ENCODE results near the gene P2RX4. TPM values are rescaled to one million over a fixed set of nuclear protein-coding genes. Genes with fewer than 3 reads are reported as not detected.

Gene P2RX4
- total and polyA plus RNA-seq, 2 donors (not counting 1 experiment from before 2014, with no cell fraction given): 30.4 to 31.9 TPM

GRCh38 chr12:121237415-121237814, 27.5 kb downstream of the P2RX4 start:
- no peak for DNase-seq
- H3K4me3 ChIP-seq (ENCODE audit: control extremely low read depth in 1 of 5, extremely low read depth in 1 of 5, insufficient read depth in 1 of 5, low read depth in 2 of 5, low read length in 4 of 5): no peak overlapping the region
- no peaks in the 10 kb centered on the region for H3K27me3 ChIP-seq (replicated peaks in 1 of 4; ENCODE audit: control extremely low read depth in 1 of 4, control insufficient read depth in 3 of 4, insufficient read depth in 4 of 4, low read length in 3 of 4)
- no peak for ATAC-seq (ENCODE audit: low read depth)
- no peaks in the 10 kb centered on the region for H3K9me3 Mint-ChIP-seq (ENCODE audit: insufficient read depth)
- H3K4me1 ChIP-seq (ENCODE audit: control insufficient read depth in 2 of 2, insufficient read depth in 2 of 2, low read length in 2 of 2): peaks cover 26 to 31% of the 10 kb centered on the region in 2 donors
- peaks cover 32% of the 10 kb centered on the region for H3K4me1 Mint-ChIP-seq
- no peaks in the 10 kb centered on the region for H3K27me3 Mint-ChIP-seq
- H3K27ac Mint-ChIP-seq: peak overlapping the region; percentile 71
- 86% methylated on average over 7 of the region's 8 CpGs for WGBS (ENCODE audit: insufficient coverage)
- no peaks in the 10 kb centered on the region for H3K79me2 ChIP-seq (ENCODE audit: control insufficient read depth, insufficient read depth, low read length)
- TF ChIP-seq, protein P1, sequence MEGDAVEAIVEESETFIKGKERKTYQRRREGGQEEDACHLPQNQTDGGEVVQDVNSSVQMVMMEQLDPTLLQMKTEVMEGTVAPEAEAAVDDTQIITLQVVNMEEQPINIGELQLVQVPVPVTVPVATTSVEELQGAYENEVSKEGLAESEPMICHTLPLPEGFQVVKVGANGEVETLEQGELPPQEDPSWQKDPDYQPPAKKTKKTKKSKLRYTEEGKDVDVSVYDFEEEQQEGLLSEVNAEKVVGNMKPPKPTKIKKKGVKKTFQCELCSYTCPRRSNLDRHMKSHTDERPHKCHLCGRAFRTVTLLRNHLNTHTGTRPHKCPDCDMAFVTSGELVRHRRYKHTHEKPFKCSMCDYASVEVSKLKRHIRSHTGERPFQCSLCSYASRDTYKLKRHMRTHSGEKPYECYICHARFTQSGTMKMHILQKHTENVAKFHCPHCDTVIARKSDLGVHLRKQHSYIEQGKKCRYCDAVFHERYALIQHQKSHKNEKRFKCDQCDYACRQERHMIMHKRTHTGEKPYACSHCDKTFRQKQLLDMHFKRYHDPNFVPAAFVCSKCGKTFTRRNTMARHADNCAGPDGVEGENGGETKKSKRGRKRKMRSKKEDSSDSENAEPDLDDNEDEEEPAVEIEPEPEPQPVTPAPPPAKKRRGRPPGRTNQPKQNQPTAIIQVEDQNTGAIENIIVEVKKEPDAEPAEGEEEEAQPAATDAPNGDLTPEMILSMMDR (IDR thresholded peaks at IDR 0.05): no peak
- TF ChIP-seq EZH2 (IDR thresholded peaks at IDR 0.05; ENCODE audit: borderline replicate concordance, insufficient read depth, low read depth, low read length, poor library complexity, severe bottlenecking): no peak
- H2AFZ ChIP-seq (ENCODE audit: insufficient read depth, low read depth, low read length, poor library complexity, severe bottlenecking): no peak overlapping the region
- H3K27ac ChIP-seq (ENCODE audit: low read length in 2 of 2): no peak overlapping the region
- CTCF ChIA-PET: interaction anchor here (1.0 to 1.2 kb wide), 2 partner anchors 178 to 266 kb away, joined by 3 to 4 read pairs; no protein-coding TSS in a partner anchor
- H3K4me2 ChIP-seq (replicated peaks; ENCODE audit: low read depth, low read length, poor library complexity, severe bottlenecking): no peak overlapping the region
- intact Hi-C loops (cut with micrococcal nuclease): no loop called here
- no peaks in the 10 kb centered on the region for H4K20me1 ChIP-seq (ENCODE audit: control insufficient read depth, insufficient read depth, low read length, poor library complexity, severe bottlenecking)
- H3K9ac ChIP-seq (ENCODE audit: low read length): no peak overlapping the region
- POLR2A ChIA-PET: no interaction called here
- peaks cover 0 to 15% of the 10 kb centered on the region in 2 experiments for H3K36me3 ChIP-seq (replicated peaks in 1 of 2; ENCODE audit: control extremely low read depth in 1 of 2, control insufficient read depth in 1 of 2, extremely low read depth in 1 of 2, insufficient read depth in 2 of 2, low read length in 1 of 2)
- H3K4me3 Mint-ChIP-seq: no peak overlapping the region
- no peaks in the 10 kb centered on the region for H3K9me3 ChIP-seq (ENCODE audit: control extremely low read depth in 1 of 3, control insufficient read depth in 2 of 3, insufficient read depth in 1 of 3, low read length in 2 of 3)

- peaks cover 26 to 31% of the 10 kb centered on the region in 2 donors for H3K4me1 ChIP-seq (ENCODE audit: control insufficient read depth in 2 of 2, insufficient read depth in 2 of 2, low read length in 2 of 2)
These were observed 28.2 kb downstream of the P2RX4 start for GRCh38 chr12:121238086-121238485.

More at GRCh38 chr12:121238086-121238485, 28.2 kb downstream of the P2RX4 start:
- no peak for DNase-seq
- WGBS (ENCODE audit: insufficient coverage): 93% methylated on average over 4 of the region's 4 CpGs
- no peak overlapping the region for H3K4me2 ChIP-seq (replicated peaks; ENCODE audit: low read depth, low read length, poor library complexity, severe bottlenecking)
- Mint-ChIP-seq H3K4me1 (peaks cover 32% of the 10 kb centered on the region), H3K27ac (peak overlapping the region; percentile 71), H3K4me3 (no peak overlapping the region), H3K9me3 (ENCODE audit: insufficient read depth) (no peaks in the 10 kb centered on the region), H3K27me3 (no peaks in the 10 kb centered on the region)
- H3K36me3 ChIP-seq (replicated peaks in 1 of 2; ENCODE audit: control extremely low read depth in 1 of 2, control insufficient read depth in 1 of 2, extremely low read depth in 1 of 2, insufficient read depth in 2 of 2, low read length in 1 of 2): peaks cover 0 to 10% of the 10 kb centered on the region in 2 experiments
- no peak overlapping the region for H3K4me3 ChIP-seq (ENCODE audit: control extremely low read depth in 1 of 5, extremely low read depth in 1 of 5, insufficient read depth in 1 of 5, low read depth in 2 of 5, low read length in 4 of 5)
- H3K27ac ChIP-seq (ENCODE audit: low read length in 2 of 2): peak overlapping the region in 1 of 2 donors; percentile 66
- POLR2A ChIA-PET: interaction anchor here (0.5 to 0.7 kb wide), 3 partner anchors 54 to 1137 kb away, joined by 3 to 4 read pairs (median 3); partner anchors contain the start of gene RNF34
- no peak for ATAC-seq (ENCODE audit: low read depth)
- no peaks in the 10 kb centered on the region for H3K79me2 ChIP-seq (ENCODE audit: control insufficient read depth, insufficient read depth, low read length)
- H2AFZ ChIP-seq (ENCODE audit: insufficient read depth, low read depth, low read length, poor library complexity, severe bottlenecking): no peak overlapping the region
- no peaks in the 10 kb centered on the region for H4K20me1 ChIP-seq (ENCODE audit: control insufficient read depth, insufficient read depth, low read length, poor library complexity, severe bottlenecking)
- intact Hi-C loops (cut with micrococcal nuclease): no loop called here
- TF ChIP-seq EZH2 (IDR thresholded peaks at IDR 0.05; ENCODE audit: borderline replicate concordance, insufficient read depth, low read depth, low read length, poor library complexity, severe bottlenecking): no peak
- TF ChIP-seq, protein P1 (IDR thresholded peaks at IDR 0.05): no peak
- no peak overlapping the region for H3K9ac ChIP-seq (ENCODE audit: low read length)
- CTCF ChIA-PET: interaction anchor here (1.0 to 3.9 kb wide), 3 partner anchors 7 to 266 kb away, joined by 3 to 22 read pairs (median 4); no protein-coding TSS in a partner anchor
- no peaks in the 10 kb centered on the region for H3K27me3 ChIP-seq (replicated peaks in 1 of 4; ENCODE audit: control extremely low read depth in 1 of 4, control insufficient read depth in 3 of 4, insufficient read depth in 4 of 4, low read length in 3 of 4)
- no peaks in the 10 kb centered on the region for H3K9me3 ChIP-seq (ENCODE audit: control extremely low read depth in 1 of 3, control insufficient read depth in 2 of 3, insufficient read depth in 1 of 3, low read length in 2 of 3)

All from B cell (primary cell).